Astrocyte (in vitro differentiated cells and primary cell): ENCODE measurements around the gene CTIF. TPM values are rescaled to one million over a fixed set of nuclear protein-coding genes. Genes with fewer than 3 reads are reported as not detected.

Experiments
- DNase-seq: peaks from one replicate; pipeline ENCODE4 v3.0.0-alpha.2; 2010; ENCODE audit warnings: low read depth
- FAIRE-seq: peaks from 2 replicates; lab custom pipeline; 2011; peaks lifted over from hg19 to GRCh38; lab: Jason Lieb, UNC
- H2AFZ ChIP-seq: 2 replicates; pipeline ENCODE4 v1.6.0; 2012; ENCODE audit warnings: low read depth, low read length, inconsistent platforms
- H3K27ac ChIP-seq: 2 replicates; pipeline ENCODE4 v1.5.1; 2011; ENCODE audit warnings: low read depth, low read length, inconsistent platforms
- H3K27me3 ChIP-seq: 2 replicates; pipeline ENCODE4 v1.6.0; 2011; ENCODE audit warnings: low read length, inconsistent platforms; ENCODE audit not compliant: insufficient read depth
- H3K36me3 ChIP-seq: 2 replicates; pipeline ENCODE4 v1.5.1; 2011; ENCODE audit warnings: low read length, inconsistent platforms; ENCODE audit not compliant: insufficient read depth
- H3K4me1 ChIP-seq: 2 replicates; pipeline ENCODE4 v1.5.1; 2011; ENCODE audit warnings: low read length, inconsistent platforms; ENCODE audit not compliant: insufficient read depth
- H3K4me2 ChIP-seq: 2 replicates; pipeline ENCODE4 v1.6.0; 2012; ENCODE audit warnings: low read length, inconsistent platforms
- H3K4me3 ChIP-seq: 2 replicates; pipeline ENCODE4 v1.5.1; 2011; ENCODE audit warnings: low read depth, mild to moderate bottlenecking, low read length, inconsistent platforms; ENCODE audit not compliant: insufficient read depth
- H3K79me2 ChIP-seq: 2 replicates; pipeline ENCODE4 v1.6.0; 2012; ENCODE audit warnings: mild to moderate bottlenecking, low read length, inconsistent platforms; ENCODE audit not compliant: insufficient read depth
- H3K9ac ChIP-seq: 2 replicates; pipeline ENCODE4 v1.6.0; 2012; ENCODE audit warnings: mild to moderate bottlenecking, low read length, inconsistent platforms
- H3K9me3 ChIP-seq: 2 replicates; pipeline ENCODE4 v1.5.1; 2012; ENCODE audit warnings: low read depth, mild to moderate bottlenecking, low read length, inconsistent platforms; ENCODE audit not compliant: insufficient read depth
- H4K20me1 ChIP-seq: 2 replicates; pipeline ENCODE4 v1.6.0; 2012; ENCODE audit warnings: low read length, inconsistent platforms; ENCODE audit not compliant: insufficient read depth
- H3K27ac Mint-ChIP-seq: one replicate; pipeline ENCODE4 v1.8.0; 2021; ENCODE audit warnings: mild to moderate bottlenecking, mixed read lengths; ENCODE audit not compliant: unreplicated experiment
- H3K27me3 Mint-ChIP-seq: one replicate; pipeline ENCODE4 v1.8.0; 2021; ENCODE audit warnings: low read depth, mixed read lengths; ENCODE audit not compliant: unreplicated experiment
- H3K36me3 Mint-ChIP-seq: one replicate; pipeline ENCODE4 v1.8.0; 2021; ENCODE audit warnings: low read depth, mixed read lengths; ENCODE audit not compliant: unreplicated experiment
- H3K4me1 Mint-ChIP-seq: one replicate; pipeline ENCODE4 v1.8.0; 2021; ENCODE audit warnings: low read depth, mixed read lengths; ENCODE audit not compliant: unreplicated experiment
- H3K4me3 Mint-ChIP-seq: one replicate; pipeline ENCODE4 v1.8.0; 2021; ENCODE audit warnings: mild to moderate bottlenecking, moderate library complexity, mixed read lengths; ENCODE audit not compliant: unreplicated experiment
- H3K9me3 Mint-ChIP-seq: one replicate; pipeline ENCODE4 v1.8.0; 2021; ENCODE audit warnings: mild to moderate bottlenecking, mixed read lengths; ENCODE audit not compliant: unreplicated experiment
- EZH2 ChIP-seq: IDR thresholded peaks from 2 replicates; pipeline ENCODE4 v1.6.1; 2012; ENCODE audit warnings: mild to moderate bottlenecking, low read length, inconsistent platforms; ENCODE audit not compliant: insufficient read depth
- total RNA-seq: library from RNA; stranded (reverse); gene quantifications from 2 replicates; pipeline ENCODE4 v1.2.1, GENCODE V29; 2021
- TF ChIP-seq, protein P1 (sequence below): IDR thresholded peaks from 2 replicates; pipeline ENCODE4 v1.5.1; 2011; ENCODE audit warnings: low read depth, mild to moderate bottlenecking, inconsistent platforms, low read length, moderate library complexity; ENCODE audit not compliant: insufficient read depth

CTIF gene
- total RNA-seq, 1 donor from 2014 or later = 101 TPM

GRCh38 chr18:48826271-48826670, 287.4 kb downstream of the CTIF start:
- no peak overlapping the region for H3K27ac ChIP-seq
- no peak overlapping the region for H3K4me3 ChIP-seq
- peak overlapping the region; percentile 47 for H3K4me2 ChIP-seq
- peak overlapping the region; percentile 59 for H3K4me3 Mint-ChIP-seq
- H3K9ac ChIP-seq = peak overlapping the region; percentile 23
- peaks cover 35% of the 10 kb centered on the region for H3K36me3 Mint-ChIP-seq
- no peaks in the 10 kb centered on the region for H4K20me1 ChIP-seq
- peaks cover 6% of the 10 kb centered on the region for H3K79me2 ChIP-seq
- no peaks in the 10 kb centered on the region for H3K27me3 Mint-ChIP-seq
- peaks cover 8% of the 10 kb centered on the region for H3K9me3 Mint-ChIP-seq
- peaks cover 56% of the 10 kb centered on the region for H3K4me1 Mint-ChIP-seq
- H3K27me3 ChIP-seq = no peaks in the 10 kb centered on the region
- peaks cover 2% of the 10 kb centered on the region for H3K36me3 ChIP-seq
- FAIRE-seq (no peak), DNase-seq (no peak)
- H3K27ac Mint-ChIP-seq = no peak overlapping the region
- peaks cover 48% of the 10 kb centered on the region for H3K4me1 ChIP-seq
- no peak overlapping the region for H2AFZ ChIP-seq
- TF ChIP-seq, protein P1, sequence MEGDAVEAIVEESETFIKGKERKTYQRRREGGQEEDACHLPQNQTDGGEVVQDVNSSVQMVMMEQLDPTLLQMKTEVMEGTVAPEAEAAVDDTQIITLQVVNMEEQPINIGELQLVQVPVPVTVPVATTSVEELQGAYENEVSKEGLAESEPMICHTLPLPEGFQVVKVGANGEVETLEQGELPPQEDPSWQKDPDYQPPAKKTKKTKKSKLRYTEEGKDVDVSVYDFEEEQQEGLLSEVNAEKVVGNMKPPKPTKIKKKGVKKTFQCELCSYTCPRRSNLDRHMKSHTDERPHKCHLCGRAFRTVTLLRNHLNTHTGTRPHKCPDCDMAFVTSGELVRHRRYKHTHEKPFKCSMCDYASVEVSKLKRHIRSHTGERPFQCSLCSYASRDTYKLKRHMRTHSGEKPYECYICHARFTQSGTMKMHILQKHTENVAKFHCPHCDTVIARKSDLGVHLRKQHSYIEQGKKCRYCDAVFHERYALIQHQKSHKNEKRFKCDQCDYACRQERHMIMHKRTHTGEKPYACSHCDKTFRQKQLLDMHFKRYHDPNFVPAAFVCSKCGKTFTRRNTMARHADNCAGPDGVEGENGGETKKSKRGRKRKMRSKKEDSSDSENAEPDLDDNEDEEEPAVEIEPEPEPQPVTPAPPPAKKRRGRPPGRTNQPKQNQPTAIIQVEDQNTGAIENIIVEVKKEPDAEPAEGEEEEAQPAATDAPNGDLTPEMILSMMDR = no peak
- TF ChIP-seq EZH2 = no peak
- no peaks in the 10 kb centered on the region for H3K9me3 ChIP-seq

GRCh38 chr18:48826806-48827205, 288.0 kb downstream of the CTIF start:
- H3K4me3 Mint-ChIP-seq = peak overlapping the region; percentile 59
- H3K36me3 Mint-ChIP-seq = peaks cover 37% of the 10 kb centered on the region
- Histone ChIP-seq H3K79me2 (peaks cover 7% of the 10 kb centered on the region), H2AFZ (no peak overlapping the region), H3K4me3 (no peak overlapping the region), H3K36me3 (peaks cover under 1% of the 10 kb centered on the region), H3K4me1 (peaks cover 49% of the 10 kb centered on the region), H3K27me3 (no peaks in the 10 kb centered on the region), H4K20me1 (no peaks in the 10 kb centered on the region), H3K27ac (no peak overlapping the region), H3K9me3 (no peaks in the 10 kb centered on the region), H3K4me2 (peak overlapping the region; percentile 77), H3K9ac (peak overlapping the region; percentile 51)
- peak overlapping the region; percentile 69 for H3K27ac Mint-ChIP-seq
- peaks cover 8% of the 10 kb centered on the region for H3K9me3 Mint-ChIP-seq
- no peak for FAIRE-seq
- peaks cover 62% of the 10 kb centered on the region for H3K4me1 Mint-ChIP-seq
- no peaks in the 10 kb centered on the region for H3K27me3 Mint-ChIP-seq
- DNase-seq = no peak
- TF ChIP-seq, protein P1 = no peak
- no peak for TF ChIP-seq EZH2
